Parathyroid adenoma (tissue), 2 donors: Measurements from ENCODE around the gene TSPEAR.
A peak's percentile ranks its signal among the peaks of the same experiment; 100 is the strongest.

ENCODE experiments used
- H2AFZ ChIP-seq: fragments of 300-600 bp; sonication (generic); one replicate; pipeline ENCODE4 v1.7.0; 2017; ENCODE audit warnings: antibody characterized with exemption, mild to moderate bottlenecking
- H3K27ac ChIP-seq: fragments of 300-600 bp; sonication (generic); one replicate; pipeline ENCODE4 v1.7.0; 2017
- H3K27me3 ChIP-seq: fragments of 300-600 bp; sonication (generic); one replicate; pipeline ENCODE4 v1.7.0; 2017; ENCODE audit warnings: low read length; ENCODE audit not compliant: control insufficient read depth, insufficient read depth
- H3K36me3 ChIP-seq: fragments of 300-600 bp; sonication (generic); one replicate; pipeline ENCODE4 v1.7.0; 2017; ENCODE audit warnings: low read length; ENCODE audit not compliant: control insufficient read depth, insufficient read depth
- H3K4me1 ChIP-seq: fragments of 300-600 bp; sonication (generic); one replicate; pipeline ENCODE4 v1.7.0; 2017; ENCODE audit warnings: control low read depth
- H3K4me2 ChIP-seq: fragments of 300-600 bp; sonication (generic); one replicate; pipeline ENCODE4 v1.7.0; 2017; ENCODE audit warnings: low read length
- H3K4me3 ChIP-seq: fragments of 300-600 bp; sonication (generic); one replicate; pipeline ENCODE4 v1.7.0; 2017; ENCODE audit warnings: low read depth, low read length
- H3K79me2 ChIP-seq: fragments of 300-600 bp; sonication (generic); one replicate; pipeline ENCODE4 v1.7.0; 2017; ENCODE audit warnings: control low read depth
- H3K9ac ChIP-seq: fragments of 300-600 bp; sonication (generic); one replicate; pipeline ENCODE4 v1.7.0; 2017; ENCODE audit warnings: mild to moderate bottlenecking
- H3K9me3 ChIP-seq: fragments of 300-600 bp; sonication (generic); one replicate; pipeline ENCODE4 v1.7.0; 2017; ENCODE audit warnings: low read length; ENCODE audit not compliant: control insufficient read depth
- TF ChIP-seq, protein P1 (sequence below): fragments of 300-600 bp; sonication (generic); IDR thresholded peaks from one replicate; pipeline ENCODE4 v1.7.0; 2017; ENCODE audit warnings: antibody characterized with exemption, mild to moderate bottlenecking
- donor health status: primary hyperparathyroidism.

The TSPEAR gene

GRCh38 chr21:44512496-44513388, 198.6 kb downstream of the TSPEAR start:
- no peak overlapping the region for H3K4me3 ChIP-seq

DNA sequence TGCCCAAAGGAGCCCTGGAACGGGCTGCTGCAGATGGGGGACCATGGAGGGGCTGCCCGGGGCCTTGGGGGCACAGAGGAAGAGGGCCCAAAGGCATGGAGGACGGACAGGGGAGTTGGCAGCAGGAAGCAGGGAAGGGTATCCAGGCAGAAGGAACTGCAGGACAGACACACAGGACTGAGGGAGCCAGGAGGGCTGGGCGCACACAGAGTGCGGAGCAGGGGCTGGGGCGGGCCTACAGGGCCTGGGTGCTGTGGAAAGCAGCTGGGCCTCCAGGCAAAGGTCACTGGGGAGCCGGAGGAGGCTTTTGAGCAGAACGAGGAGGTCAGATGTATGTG, 199.5 kb downstream of the TSPEAR start:
- no peak overlapping the region for H3K27ac ChIP-seq
- TF ChIP-seq, protein P1, sequence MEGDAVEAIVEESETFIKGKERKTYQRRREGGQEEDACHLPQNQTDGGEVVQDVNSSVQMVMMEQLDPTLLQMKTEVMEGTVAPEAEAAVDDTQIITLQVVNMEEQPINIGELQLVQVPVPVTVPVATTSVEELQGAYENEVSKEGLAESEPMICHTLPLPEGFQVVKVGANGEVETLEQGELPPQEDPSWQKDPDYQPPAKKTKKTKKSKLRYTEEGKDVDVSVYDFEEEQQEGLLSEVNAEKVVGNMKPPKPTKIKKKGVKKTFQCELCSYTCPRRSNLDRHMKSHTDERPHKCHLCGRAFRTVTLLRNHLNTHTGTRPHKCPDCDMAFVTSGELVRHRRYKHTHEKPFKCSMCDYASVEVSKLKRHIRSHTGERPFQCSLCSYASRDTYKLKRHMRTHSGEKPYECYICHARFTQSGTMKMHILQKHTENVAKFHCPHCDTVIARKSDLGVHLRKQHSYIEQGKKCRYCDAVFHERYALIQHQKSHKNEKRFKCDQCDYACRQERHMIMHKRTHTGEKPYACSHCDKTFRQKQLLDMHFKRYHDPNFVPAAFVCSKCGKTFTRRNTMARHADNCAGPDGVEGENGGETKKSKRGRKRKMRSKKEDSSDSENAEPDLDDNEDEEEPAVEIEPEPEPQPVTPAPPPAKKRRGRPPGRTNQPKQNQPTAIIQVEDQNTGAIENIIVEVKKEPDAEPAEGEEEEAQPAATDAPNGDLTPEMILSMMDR: no peak
- no peak overlapping the region for H3K9ac ChIP-seq
- no peak overlapping the region for H2AFZ ChIP-seq
- no peaks in the 10 kb centered on the region for H3K9me3 ChIP-seq
- H3K4me3 ChIP-seq: no peak overlapping the region
- no peaks in the 10 kb centered on the region for H3K4me1 ChIP-seq
- no peaks in the 10 kb centered on the region for H3K36me3 ChIP-seq
- no peaks in the 10 kb centered on the region for H3K79me2 ChIP-seq
- H3K27me3 ChIP-seq: no peaks in the 10 kb centered on the region
- H3K4me2 ChIP-seq: no peak overlapping the region

More at GRCh38 chr21:44512496-44513388, 198.6 kb downstream of the TSPEAR start:
- no peaks in the 10 kb centered on the region for H3K36me3 ChIP-seq
- no peak overlapping the region for H3K9ac ChIP-seq
- H3K9me3 ChIP-seq: no peaks in the 10 kb centered on the region
- no peak overlapping the region for H3K27ac ChIP-seq
- H2AFZ ChIP-seq: no peak overlapping the region
- no peaks in the 10 kb centered on the region for H3K4me1 ChIP-seq
- TF ChIP-seq, protein P1: no peak
- no peaks in the 10 kb centered on the region for H3K79me2 ChIP-seq
- H3K4me2 ChIP-seq: no peak overlapping the region
- no peaks in the 10 kb centered on the region for H3K27me3 ChIP-seq

DNA sequence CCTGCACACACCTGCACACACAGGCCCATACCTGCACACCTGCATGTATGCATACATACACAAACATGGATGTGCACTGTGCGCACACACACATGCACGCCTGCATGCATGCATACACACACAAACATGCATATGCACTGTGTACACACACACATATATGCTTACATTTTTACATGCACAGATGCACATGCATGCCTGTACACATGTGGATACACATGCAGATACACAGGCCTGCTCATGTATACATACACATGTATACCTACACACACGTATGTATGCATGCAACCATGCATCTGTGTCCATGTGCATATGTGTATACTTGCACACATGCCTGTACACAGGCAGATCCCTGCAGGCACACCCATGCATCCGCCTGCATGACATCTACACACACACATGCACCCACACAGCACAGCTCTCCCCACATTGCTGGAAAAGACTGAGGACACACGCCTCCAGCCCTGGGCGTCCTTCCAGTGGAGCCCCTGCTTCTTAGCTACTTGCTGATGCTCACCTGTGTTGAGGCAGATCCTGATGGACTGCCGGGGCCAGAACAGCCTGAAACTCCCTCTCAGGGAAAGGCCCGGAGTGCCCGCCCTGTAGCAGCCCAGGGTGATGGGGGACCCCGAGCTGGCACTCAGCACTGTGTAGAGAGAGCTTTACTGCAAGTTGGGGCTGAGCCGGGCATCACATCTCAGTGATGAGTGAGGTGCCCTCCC, 200.0 kb downstream of the TSPEAR start:
- no peaks in the 10 kb centered on the region for H3K27me3 ChIP-seq
- no peak overlapping the region for H2AFZ ChIP-seq
- H3K27ac ChIP-seq: no peak overlapping the region
- TF ChIP-seq, protein P1: no peak
- no peak overlapping the region for H3K4me2 ChIP-seq
- H3K9me3 ChIP-seq: no peaks in the 10 kb centered on the region
- no peak overlapping the region for H3K4me3 ChIP-seq
- H3K79me2 ChIP-seq: no peaks in the 10 kb centered on the region
- H3K9ac ChIP-seq: no peak overlapping the region
- H3K36me3 ChIP-seq: no peaks in the 10 kb centered on the region
- H3K4me1 ChIP-seq: no peaks in the 10 kb centered on the region

GRCh38 chr21:44510508-44511218, 200.7 kb downstream of the TSPEAR start:
- Histone ChIP-seq H2AFZ (no peak overlapping the region), H3K4me3 (peak overlapping the region; percentile 11), H3K9ac (no peak overlapping the region), H3K9me3 (no peaks in the 10 kb centered on the region), H3K27ac (no peak overlapping the region), H3K36me3 (no peaks in the 10 kb centered on the region), H3K27me3 (no peaks in the 10 kb centered on the region), H3K4me1 (no peaks in the 10 kb centered on the region), H3K4me2 (peak overlapping the region; percentile 68), H3K79me2 (no peaks in the 10 kb centered on the region)
- TF ChIP-seq, protein P1: peak; percentile 62
